CD4-positive, alpha-beta T cell treated with Interleukin-17A for 1 hour (primary cell): ENCODE results near the gene MAP3K7.
A peak's percentile ranks its signal among the peaks of the same experiment; 100 is the strongest.

ENCODE experiments used
- DNase-seq: peaks from one replicate; pipeline ENCODE4 v3.0.0-alpha.2; 2020

The MAP3K7 gene

DNA sequence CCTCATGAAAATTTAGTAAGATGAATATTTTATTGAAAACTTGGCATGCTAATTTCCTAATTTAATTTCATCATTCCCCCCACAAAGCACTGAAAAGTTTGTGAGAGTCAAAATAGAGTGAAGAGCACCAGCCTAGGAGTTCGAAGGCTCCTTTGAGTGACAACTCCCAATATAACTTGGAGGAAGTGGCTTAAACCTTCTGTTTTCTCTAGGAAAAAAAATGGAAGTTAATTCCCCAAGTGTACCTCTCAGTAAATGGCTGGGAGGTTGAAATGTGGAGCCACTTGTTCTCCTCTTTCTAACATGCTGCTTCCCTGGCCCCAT is 107.3 kb downstream of the MAP3K7 start:
- no peak for DNase-seq

DNA sequence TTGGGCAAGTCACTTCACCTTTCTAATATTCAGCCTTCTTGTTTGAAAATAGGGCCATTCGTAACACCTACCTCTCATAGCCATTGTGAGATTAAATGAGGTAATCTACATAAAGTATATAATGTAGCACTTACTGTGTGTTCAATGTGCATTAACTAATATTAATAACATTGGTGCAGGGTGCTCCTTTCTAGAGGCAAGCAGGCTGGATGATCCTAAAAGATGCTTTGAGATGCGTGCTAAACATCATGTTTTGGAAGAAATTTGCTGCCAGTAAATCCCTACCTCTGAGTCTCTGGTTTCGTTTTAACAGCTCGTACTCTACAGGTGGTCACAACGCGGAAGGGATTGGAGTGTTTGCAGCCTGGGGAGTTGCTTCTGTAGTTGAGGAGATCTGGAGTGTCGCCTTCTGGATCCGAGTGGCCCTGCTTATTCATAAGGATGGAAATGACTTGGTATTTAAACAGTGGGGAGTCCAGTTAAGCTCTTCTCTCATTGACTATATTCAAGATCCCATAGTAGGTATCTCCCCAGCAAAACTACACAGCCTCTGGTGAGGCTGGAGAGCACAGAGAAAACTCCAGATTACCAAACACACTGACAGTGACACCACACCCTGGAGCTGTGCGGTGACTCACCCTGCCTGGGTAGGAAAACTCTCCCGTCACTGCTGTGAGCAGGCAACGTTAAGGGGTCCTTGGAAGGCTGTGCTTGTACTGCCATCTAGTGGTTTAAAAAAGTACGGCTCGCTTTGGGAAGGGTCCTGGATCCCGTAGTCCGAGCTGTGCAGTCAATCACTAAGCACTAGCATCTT is 107.9 kb downstream of the MAP3K7 start:
- DNase-seq, result peak; percentile 89

DNA sequence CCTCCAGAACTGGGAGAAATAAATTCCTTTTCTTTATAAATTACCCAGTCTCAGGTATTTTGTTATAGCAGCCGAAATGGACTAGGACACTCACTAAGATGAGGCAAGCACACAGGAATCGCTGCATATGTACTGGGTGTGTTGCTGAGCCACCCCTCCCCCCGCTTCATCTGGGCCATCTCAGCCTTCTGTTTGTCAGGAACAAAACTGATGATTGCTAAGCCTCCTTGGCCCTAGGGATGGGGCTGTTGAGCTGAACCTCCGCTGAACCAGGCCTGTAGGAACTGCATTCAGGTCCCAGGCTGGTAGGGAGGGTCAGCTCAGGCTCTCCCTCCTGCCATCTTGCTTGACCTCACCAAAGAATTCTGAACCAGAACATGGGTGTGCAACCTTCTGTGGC is 108.6 kb downstream of the MAP3K7 start:
- no peak for DNase-seq

DNA sequence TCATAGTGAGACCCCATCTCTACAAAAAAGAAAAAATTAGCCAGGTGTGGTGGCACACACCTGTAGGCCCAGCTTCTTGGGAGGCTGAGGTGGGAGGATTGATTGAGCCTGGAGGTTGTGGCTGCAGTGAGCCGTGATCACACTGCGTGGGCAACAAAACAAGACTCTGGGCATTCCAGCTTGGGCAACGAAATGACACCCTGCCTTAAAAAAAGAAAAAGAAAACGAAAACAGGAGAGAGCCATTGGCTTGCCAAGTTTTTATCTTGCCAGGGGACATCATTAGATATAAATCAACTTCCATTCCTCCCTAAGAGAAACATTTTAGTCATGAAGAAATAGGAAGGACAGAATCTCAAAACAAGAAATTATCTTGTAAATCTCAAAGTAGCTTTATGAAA is 109.5 kb downstream of the MAP3K7 start:
- no peak for DNase-seq

DNA sequence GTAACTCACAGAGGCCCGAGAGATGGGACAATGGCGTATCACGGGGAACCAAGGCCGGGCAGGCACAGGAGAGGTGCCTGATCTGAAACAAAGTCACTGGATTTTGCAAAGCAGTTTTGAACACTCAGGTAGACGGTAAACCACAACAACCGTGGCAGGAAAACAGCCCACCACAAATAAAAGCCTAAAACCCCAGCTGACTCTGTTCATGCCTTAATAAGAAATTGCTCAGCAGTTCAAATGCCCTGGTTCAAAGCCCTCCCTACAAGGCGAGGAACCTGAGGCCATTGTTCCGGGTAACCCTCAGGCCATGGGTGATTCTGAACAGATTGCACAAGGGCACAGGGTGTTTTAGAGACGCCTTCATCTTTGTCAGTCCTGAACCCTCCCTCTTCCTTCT is 114.2 kb downstream of the MAP3K7 start:
- DNase-seq, result peak; percentile 55

DNA sequence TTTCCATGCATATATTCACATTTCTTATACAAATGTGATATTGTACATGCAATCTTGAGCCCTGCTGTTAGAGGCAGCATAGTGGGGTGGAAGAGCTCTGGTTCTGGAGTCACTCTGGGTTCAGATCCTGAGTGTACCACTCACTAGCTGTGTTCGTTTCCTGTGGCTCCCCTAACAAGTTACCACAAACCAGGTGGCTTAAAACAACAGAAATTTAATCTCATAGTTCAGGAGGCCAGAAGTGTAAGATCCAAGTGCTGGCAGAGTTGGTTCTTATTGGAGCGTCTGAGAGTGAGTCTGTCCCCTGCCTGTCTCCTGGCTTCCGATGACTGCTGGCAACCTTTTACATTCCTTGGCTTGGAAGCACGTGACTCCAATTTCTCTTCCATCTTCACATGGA is 115.6 kb downstream of the MAP3K7 start:
- DNase-seq, result no peak

DNA sequence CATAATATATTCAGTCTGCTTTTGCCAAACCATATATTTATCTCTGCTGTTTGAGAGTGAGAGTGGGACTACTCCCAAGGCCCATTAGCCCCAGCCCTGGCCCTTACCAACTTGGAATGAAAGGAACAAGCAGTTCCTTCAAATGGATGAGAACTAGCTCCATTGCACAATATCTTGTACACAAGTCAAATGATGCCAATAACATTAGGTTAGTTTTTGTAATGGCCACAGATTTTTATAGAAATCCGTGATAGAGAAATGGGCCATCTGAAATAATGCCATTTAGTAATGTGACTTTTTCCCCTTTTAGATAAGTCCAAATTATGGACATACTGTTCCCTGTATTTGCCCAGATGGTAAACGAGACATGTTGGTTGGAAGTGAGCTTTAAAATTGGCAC is 117.0 kb downstream of the MAP3K7 start:
- DNase-seq, result no peak

DNA sequence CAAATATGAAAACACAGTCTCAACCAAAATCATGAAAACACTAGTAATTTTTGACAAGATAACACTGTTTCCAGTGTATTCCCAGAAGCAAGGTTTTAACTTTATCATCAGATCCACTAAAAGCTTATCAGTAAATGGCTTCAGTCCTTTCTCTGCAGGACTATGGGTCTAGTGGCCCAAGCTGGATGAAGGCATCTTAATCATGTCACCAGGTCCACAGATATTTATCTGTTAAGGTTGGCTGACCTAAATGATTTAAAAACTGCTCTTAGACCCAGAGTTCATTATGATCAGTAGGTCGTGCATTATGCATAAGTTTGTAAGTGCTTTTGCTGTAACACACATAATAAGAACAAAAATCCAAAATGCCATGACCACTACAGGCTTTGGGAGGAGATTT is 118.0 kb downstream of the MAP3K7 start:
- no peak for DNase-seq

DNA sequence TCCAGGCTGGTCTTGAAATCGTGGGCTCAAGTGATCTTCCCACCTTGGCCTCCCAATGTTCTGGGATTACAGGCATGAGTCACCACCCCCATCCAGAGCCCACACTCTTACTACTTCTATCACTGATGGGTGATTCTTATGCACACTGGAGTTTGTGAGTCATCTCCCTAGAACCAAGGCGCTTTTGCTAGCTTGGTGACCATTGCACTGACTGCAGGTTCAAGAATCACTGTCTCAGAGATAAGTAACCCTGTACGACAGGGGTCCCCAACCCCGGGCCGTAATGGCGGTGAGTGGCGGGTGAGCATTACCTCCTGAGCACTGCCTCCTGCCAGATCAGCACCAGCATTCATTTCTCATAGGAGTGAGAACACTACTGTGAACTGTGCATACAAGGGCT is 118.8 kb downstream of the MAP3K7 start:
- DNase-seq, result no peak

DNA sequence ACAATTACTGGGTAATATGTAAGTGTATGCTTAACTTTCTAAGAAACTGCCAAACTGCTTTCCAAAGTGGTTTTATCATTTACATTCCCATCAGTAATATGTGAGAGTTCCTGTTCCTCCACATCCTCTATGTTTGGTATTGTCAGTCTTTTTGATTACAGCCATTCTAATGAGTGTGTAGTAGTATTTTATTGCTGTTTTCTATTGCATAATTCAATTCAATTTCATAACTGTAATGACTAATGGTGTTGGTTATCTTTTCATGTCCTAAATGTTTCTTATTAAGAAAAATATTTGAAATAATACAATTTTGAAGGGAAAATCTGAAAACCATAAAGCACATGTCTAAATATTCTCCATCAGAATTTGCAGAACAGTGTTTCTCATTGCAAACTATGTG is 119.3 kb downstream of the MAP3K7 start:
- no peak for DNase-seq

DNA sequence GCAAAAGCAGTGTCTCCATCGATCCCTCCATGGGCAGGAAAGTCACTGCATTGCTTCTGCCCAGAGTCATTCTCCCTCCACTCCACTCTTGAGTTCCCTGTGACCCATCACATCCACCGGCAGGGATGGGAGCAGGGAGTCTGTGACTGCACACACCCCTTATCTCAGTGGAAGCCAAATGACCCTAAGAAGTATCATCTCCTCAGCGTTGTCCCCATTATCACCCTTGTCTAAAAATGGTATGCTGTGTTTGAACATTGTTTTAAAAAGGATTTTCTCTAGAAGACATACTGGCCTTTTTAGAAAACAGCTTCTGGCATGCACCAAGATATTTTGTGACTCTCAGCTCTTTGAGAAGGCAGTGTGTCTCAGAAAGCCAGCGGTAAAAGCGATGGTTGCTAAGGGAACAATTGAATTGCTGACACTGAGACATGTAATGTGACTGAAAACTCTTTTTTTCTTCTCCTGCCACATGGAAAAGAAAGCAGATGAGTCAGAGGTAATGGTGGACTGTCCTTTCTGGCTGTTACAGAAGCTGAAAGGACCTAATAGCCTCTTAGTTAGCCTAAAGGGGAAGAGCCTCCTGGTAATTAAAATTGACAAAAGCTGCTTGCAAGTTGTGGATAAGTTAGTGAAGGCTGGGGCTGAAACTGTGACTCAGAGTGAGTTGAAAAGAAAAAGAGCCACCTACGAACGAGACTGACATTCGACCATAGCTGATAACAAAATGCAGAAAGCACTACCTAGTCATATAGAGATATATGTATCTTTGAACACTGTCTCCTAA is 120.5 kb downstream of the MAP3K7 start:
- DNase-seq, result no peak

DNA sequence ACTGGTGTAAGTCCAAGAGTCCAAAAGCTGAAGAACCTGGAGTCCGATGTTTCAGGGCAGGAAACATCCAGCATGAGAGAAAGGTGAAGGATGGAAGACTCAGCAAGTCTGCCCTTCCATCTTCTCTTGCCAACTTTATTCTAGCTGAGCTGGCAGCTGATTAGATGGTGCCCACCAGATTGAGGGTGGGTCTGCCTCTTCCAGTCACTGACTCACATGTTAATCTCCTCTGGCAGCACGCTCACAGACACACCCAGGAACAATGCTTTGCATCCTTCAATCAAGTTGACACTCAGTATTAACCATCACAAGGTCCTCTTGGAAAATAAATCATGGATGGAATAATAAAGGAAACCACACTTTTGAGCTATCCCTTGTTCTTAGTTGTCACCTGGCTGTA is 121.2 kb downstream of the MAP3K7 start:
- DNase-seq, result no peak

DNA sequence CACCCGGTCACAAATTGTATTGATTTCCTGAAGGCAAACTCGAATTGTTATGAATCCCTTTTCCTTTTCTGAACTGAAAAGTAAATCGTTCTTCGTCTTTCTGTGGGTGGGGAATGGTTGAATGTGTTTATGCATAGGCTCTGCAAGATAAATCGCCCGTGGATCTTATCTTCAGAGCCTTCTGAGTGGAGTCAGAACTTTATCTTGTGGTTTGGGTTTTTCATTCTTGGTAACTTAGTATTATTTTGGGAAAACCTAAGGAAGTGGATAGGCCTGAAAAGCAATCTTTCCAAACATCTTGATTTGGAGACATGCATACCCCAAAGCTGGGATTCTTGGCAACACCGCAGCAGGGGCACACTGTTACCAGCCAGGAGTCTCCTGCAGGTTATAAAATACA is 122.4 kb downstream of the MAP3K7 start:
- no peak for DNase-seq

DNA sequence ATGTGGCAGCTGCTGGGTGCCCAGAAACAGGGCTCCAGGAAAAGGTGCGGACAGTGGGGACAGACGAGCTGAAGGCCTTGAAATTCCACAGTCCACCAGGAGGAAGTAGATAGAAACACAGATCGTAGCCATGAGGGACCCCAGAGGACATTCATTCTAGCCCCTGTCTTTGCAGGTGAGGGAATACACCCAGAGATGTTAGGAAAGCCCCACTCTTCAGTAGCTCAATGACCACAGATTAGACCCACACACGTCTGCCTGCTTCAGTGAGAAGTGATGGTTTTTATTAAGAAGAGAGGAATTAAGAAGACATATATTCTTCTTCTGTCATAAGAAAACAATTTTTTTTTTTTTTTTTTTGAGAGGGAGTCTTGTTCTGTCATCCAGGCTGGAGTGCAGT is 123.0 kb downstream of the MAP3K7 start:
- no peak for DNase-seq
